Esophagus muscularis mucosa (tissue), 4 donors: Measurements from ENCODE around the gene OPA3. TPM values are rescaled to one million over a fixed set of nuclear protein-coding genes. Genes with fewer than 3 reads are reported as not detected.

Experiments
- DNase-seq: peaks from one replicate; pipeline ENCODE4 v3.0.0-alpha.2; 2017; ENCODE audit errors: extremely low spot score
- H3K27ac ChIP-seq, 4 donors: fragments of 200-600 bp; sonication (generic); replicated peaks in 1 of 4; 1 replicate in 3 of 4; 2 replicates in 1 of 4; pipeline ENCODE4 v1.5.1; 2016 to 2019; ENCODE audit warnings: mild to moderate bottlenecking in 1 of 4
- H3K27me3 ChIP-seq, 4 donors: fragments of 200-600 bp; sonication (generic); one replicate each; pipeline versions ENCODE4 v1.5.1 to v1.6.0; 2016 to 2019
- H3K36me3 ChIP-seq, 4 donors: fragments of 200-600 bp; sonication (generic); one replicate each; pipeline ENCODE4 v1.5.1; 2016 to 2019
- H3K4me1 ChIP-seq, 4 donors: fragments of 200-600 bp; sonication (generic); one replicate each; pipeline ENCODE4 v1.5.1; 2016 to 2019
- H3K4me3 ChIP-seq, 4 donors: fragments of 200-600 bp; sonication (generic); 1 replicate in 2 of 4; 2 replicates in 2 of 4; pipeline ENCODE4 v1.5.1; 2016 to 2019; ENCODE audit warnings: mild to moderate bottlenecking in 4 of 4, moderate library complexity in 1 of 4
- H3K9me3 ChIP-seq, 4 donors: fragments of 200-600 bp; sonication (generic); 1 replicate in 3 of 4; 2 replicates in 1 of 4; pipeline ENCODE4 v1.5.1; 2016 to 2019
- CTCF ChIP-seq, 3 experiments: fragments of 200-600 bp in 2 of 3; fragments of 450-650 bp in 1 of 3; sonication (generic) in 2 of 3; IDR thresholded peaks; one replicate each; pipeline ENCODE4 v1.5.1; 2017 to 2019; ENCODE audit warnings: antibody characterized with exemption in 3 of 3, mild to moderate bottlenecking in 2 of 3, moderate library complexity in 1 of 3
- EP300 ChIP-seq: sonication (generic); formaldehyde crosslinking; IDR thresholded peaks from one replicate; pipeline ENCODE4 v1.6.1; 2017; ENCODE audit warnings: antibody characterized with exemption
- POLR2A ChIP-seq: fragments of 450-650 bp; IDR thresholded peaks from one replicate; pipeline ENCODE4 v1.6.1; 2017; ENCODE audit warnings: antibody characterized with exemption, moderate library complexity, mild to moderate bottlenecking, low read depth
- POLR2AphosphoS5 ChIP-seq, 2 donors: sonication (generic); formaldehyde crosslinking; IDR thresholded peaks; one replicate each; pipeline ENCODE4 v1.6.1; 2017; ENCODE audit warnings: antibody characterized with exemption in 2 of 2
- WGBS: methylation state at CpG from one replicate; pipeline ENCODE4 v1.1.5; 2018; 5-methylcytosine and 5-hydroxymethylcytosine counted together
- intact Hi-C: fragments of 100-400 bp; cut with DNase I; formaldehyde crosslinking; loops from one replicate; pipeline ENCODE4 v1.15.1; 2023
- total RNA-seq, 4 donors: library from RNA; depleted of rRNA; stranded (reverse); fragments of >200 nt; gene quantifications; one replicate each; pipeline versions ENCODE4 v1.1.0 to v1.2.1, GENCODE V29; 2016

The OPA3 gene
- total RNA-seq, 4 donors from 2014 or later: 6.2 to 20.0 (median 13.8) TPM

- 8% methylated on average over 12 of the region's 12 CpGs for WGBS
- intact Hi-C loops: loop anchor here (2.0 kb wide), 2 partner anchors 39 to 49 kb away; no protein-coding TSS in a partner anchor
- Histone ChIP-seq H3K9me3 (no peaks in the 10 kb centered on the region), H3K4me3 (peak overlapping the region; percentile 51 to 67 (median 52)), H3K27ac (peak overlapping the region; percentile 91 to 92 (median 92)), H3K27me3 (no peaks in the 10 kb centered on the region), H3K4me1 (peaks cover 11 to 16% (median 14%) of the 10 kb centered on the region in 4 donors), H3K36me3 (no peaks in the 10 kb centered on the region)
- DNase-seq: no peak
- no peak for TF ChIP-seq EP300
- TF ChIP-seq CTCF (IDR thresholded peaks at IDR 0.05): no peak
- TF ChIP-seq POLR2A: no peak
- TF ChIP-seq POLR2AphosphoS5 (IDR thresholded peaks at IDR 0.05): no peak
These were observed 106.7 kb downstream of the OPA3 start for GRCh38 chr19:45477713-45478453.

Other genes starting within 250 kb of the OPA3 start
- not detected for gene KLC3, start 244.1 kb downstream of the OPA3 start, total RNA-seq
- 10 to 100 TPM in 2 of 4 donors, 1 to 10 TPM in 2; 6.5 to 16.6 (median 11.4) TPM for gene ERCC2, start 214.2 kb downstream of the OPA3 start, total RNA-seq
- gene PPP1R13L, start 179.7 kb downstream of the OPA3 start, total RNA-seq: 10 to 100 TPM in 2 of 4 donors, 1 to 10 TPM in 2; 4.1 to 16.8 (median 9.5) TPM
- 1 to 10 TPM; 2.9 to 8.7 (median 6.0) TPM for gene POLR1G, start 178.2 kb downstream of the OPA3 start, total RNA-seq
- gene ERCC1, start 160.9 kb downstream of the OPA3 start, total RNA-seq: 100 to 1,000 TPM in 1 of 4 donors, 10 to 100 TPM in 3; 62.8 to 102 (median 69.3) TPM
- 10 to 100 TPM in 2 of 4 donors, 1 to 10 TPM in 2; 2.2 to 25.2 (median 6.9) TPM for gene FOSB, start 116.8 kb downstream of the OPA3 start, total RNA-seq
- gene RTN2, start 87.8 kb downstream of the OPA3 start, total RNA-seq: 10 to 100 TPM in 3 of 4 donors, 1 to 10 TPM in 1; 7.0 to 23.6 (median 17.2) TPM
- 1 to 10 TPM; 1.6 to 3.8 (median 3.0) TPM for gene PPM1N, start 86.4 kb downstream of the OPA3 start, total RNA-seq
- gene VASP, start 77.3 kb downstream of the OPA3 start, total RNA-seq: 100 to 1,000 TPM; 172 to 321 (median 210) TPM
- 1 to 10 TPM in 3 of 4 donors, under 1 TPM in 1; 0.42 to 6.6 (median 4.8) TPM for gene GPR4, start 17.4 kb upstream of the OPA3 start, total RNA-seq
- gene EML2, start 54.6 kb upstream of the OPA3 start, total RNA-seq: 10 to 100 TPM; 12.0 to 28.4 (median 18.3) TPM
- not detected for gene GIPR, start 83.4 kb upstream of the OPA3 start, total RNA-seq
- 100 to 1,000 TPM; 107 to 167 (median 139) TPM for gene SNRPD2, start 107.2 kb upstream of the OPA3 start, total RNA-seq
- 1 to 10 TPM; 4.6 to 6.8 (median 6.0) TPM for gene QPCTL, start 107.9 kb upstream of the OPA3 start, total RNA-seq
- gene FBXO46, start 146.1 kb upstream of the OPA3 start, total RNA-seq: 10 to 100 TPM in 3 of 4 donors, 1 to 10 TPM in 1; 8.6 to 27.7 (median 18.2) TPM
- not detected for gene MEIOSIN, start 148.6 kb upstream of the OPA3 start, total RNA-seq
- 10 to 100 TPM; 18.2 to 39.9 (median 28.8) TPM for gene SIX5, start 184.4 kb upstream of the OPA3 start, total RNA-seq
- 100 to 1,000 TPM; 247 to 487 (median 347) TPM for gene DMPK, start 197.7 kb upstream of the OPA3 start, total RNA-seq
- gene DMWD, start 208.0 kb upstream of the OPA3 start, total RNA-seq: 10 to 100 TPM; 56.0 to 88.7 (median 63.3) TPM
- gene RSPH6A, start 230.5 kb upstream of the OPA3 start, total RNA-seq: under 1 TPM in 1 of 4 donors, not detected in 3; 0.11 TPM